ENCODE data around the gene C9orf78. TPM values are rescaled to one million over a fixed set of nuclear protein-coding genes. Genes with fewer than 3 reads are reported as not detected.

The C9orf78 gene
- total and polyA plus RNA-seq, 9 of the 15 experiments (the other 6 are each of a cell fraction or from before 2014, with no cell fraction given) = 94.6 to 266 (median 202) TPM

DNA sequence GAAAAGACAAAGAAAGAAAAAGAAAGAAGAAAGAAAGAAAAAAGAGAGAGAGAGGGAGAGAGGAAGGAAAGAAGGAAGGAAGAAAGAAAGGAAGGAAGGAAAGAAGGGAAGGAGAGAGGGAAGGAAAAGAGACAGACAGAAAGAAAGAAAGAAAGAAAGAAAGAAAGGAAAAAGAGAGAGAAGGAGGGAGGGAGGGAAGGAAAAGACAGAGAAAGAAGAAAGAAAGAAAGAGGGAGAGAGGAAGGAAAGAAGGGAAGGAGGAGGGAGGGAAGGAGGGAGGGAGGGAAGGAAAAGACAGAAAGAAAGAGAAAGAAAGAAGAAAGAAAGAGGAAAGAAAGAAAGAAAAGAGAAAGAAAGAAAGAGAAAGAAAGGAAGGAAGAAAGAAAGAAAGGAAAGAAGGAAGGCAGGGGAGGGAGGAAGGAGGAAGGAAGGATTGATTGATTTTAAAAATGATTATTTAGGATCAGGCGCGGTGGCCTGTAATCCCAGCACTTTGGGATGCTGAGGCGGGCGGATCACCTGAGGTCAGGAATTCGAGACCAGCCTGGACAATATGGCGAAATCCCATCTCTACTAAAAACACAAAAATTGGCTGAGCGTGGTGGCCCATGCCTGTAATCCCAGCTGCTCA, 55.4 kb downstream of the C9orf78 start:
- Histone ChIP-seq H2AFZ (ENCODE audit: low read depth, low read length) (no peak overlapping the region), H3K4me3 (no peak overlapping the region), H3K9ac (ENCODE audit: insufficient read depth in 1 of 2, low read depth in 2 of 2, low read length in 2 of 2) (no peak overlapping the region), H3K79me2 (ENCODE audit: control insufficient read depth, insufficient read depth, low read length) (no peaks in the 10 kb centered on the region), H4K20me1 (replicated peaks; ENCODE audit: control insufficient read depth, insufficient read depth, low read length) (no peaks in the 10 kb centered on the region), H3K9me3 (replicated peaks; ENCODE audit: control insufficient read depth, insufficient read depth, low read depth, low read length) (no peaks in the 10 kb centered on the region), H3K36me3 (ENCODE audit: control insufficient read depth, insufficient read depth, low read length) (no peaks in the 10 kb centered on the region), H3K4me2 (ENCODE audit: insufficient read depth, low read length) (no peak overlapping the region), H3K27ac (ENCODE audit: extremely low read depth, low read depth, low read length) (no peak overlapping the region), H3K4me1 (replicated peaks in 1 of 2; ENCODE audit: control insufficient read depth in 2 of 2, insufficient read depth in 2 of 2, low read length in 2 of 2) (peaks cover 14 to 27% of the 10 kb centered on the region in 2 experiments), H3K9me1 (ENCODE audit: control insufficient read depth, insufficient read depth, low read length) (no peaks in the 10 kb centered on the region), H3K27me3 (ENCODE audit: control insufficient read depth in 2 of 2, insufficient read depth in 2 of 2, low read length in 2 of 2) (no peaks in the 10 kb centered on the region; a peak in 1 of 5 replicates)
- ChIA-PET POLR2A (interaction anchor here (0.7 to 1.2 kb wide), 2 partner anchors 17 to 27 kb away, joined by 3 to 4 read pairs; partner anchors contain the start of gene PTGES), CTCF (ENCODE audit: low intra/inter-chr PET ratio) (interaction anchor here (0.7 kb wide), 1 partner anchor 53 kb away, joined by 3 read pairs; no protein-coding TSS in a partner anchor)
- ATAC-seq (no peak), FAIRE-seq (no peak), DNase-seq (ENCODE audit: extremely low read depth in 1 of 4, low spot score in 3 of 4) (no peak)
- no TSS peak for BruUV-seq (replicated peaks)
- 32% methylated on average over 7 of the region's 7 CpGs for WGBS (ENCODE audit: insufficient coverage, low coverage, missing lambda C conversion rate)
- intact Hi-C loops (cut with micrococcal nuclease) = loop anchor here (10.0 kb wide), 1 partner anchor 645 kb away; no protein-coding TSS in a partner anchor
- in situ Hi-C loops (cut with MboI) = loop anchor here (5.0 to 25.0 kb wide), 4 partner anchors 42 to 1492 kb away; partner anchors contain the start of genes ASB6, GOLGA2 and SWI5
- TF ChIP-seq, protein P1, sequence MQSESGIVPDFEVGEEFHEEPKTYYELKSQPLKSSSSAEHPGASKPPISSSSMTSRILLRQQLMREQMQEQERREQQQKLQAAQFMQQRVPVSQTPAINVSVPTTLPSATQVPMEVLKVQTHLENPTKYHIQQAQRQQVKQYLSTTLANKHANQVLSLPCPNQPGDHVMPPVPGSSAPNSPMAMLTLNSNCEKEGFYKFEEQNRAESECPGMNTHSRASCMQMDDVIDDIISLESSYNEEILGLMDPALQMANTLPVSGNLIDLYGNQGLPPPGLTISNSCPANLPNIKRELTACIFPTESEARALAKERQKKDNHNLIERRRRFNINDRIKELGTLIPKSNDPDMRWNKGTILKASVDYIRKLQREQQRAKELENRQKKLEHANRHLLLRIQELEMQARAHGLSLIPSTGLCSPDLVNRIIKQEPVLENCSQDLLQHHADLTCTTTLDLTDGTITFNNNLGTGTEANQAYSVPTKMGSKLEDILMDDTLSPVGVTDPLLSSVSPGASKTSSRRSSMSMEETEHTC (IDR thresholded peaks at IDR 0.05) = no peak
- 0 out of 2 replicates have a peak, but pooled peaks have one; percentile 16 for TF ChIP-seq ESRRB (CRISPR knock-in tag; IDR thresholded peaks at IDR 0.05; ENCODE audit: borderline replicate concordance)
- TF ChIP-seq NCOA4 (IDR thresholded peaks at IDR 0.05; ENCODE audit: partially characterized antibody) = no peak
- TF ChIP-seq, protein P2, sequence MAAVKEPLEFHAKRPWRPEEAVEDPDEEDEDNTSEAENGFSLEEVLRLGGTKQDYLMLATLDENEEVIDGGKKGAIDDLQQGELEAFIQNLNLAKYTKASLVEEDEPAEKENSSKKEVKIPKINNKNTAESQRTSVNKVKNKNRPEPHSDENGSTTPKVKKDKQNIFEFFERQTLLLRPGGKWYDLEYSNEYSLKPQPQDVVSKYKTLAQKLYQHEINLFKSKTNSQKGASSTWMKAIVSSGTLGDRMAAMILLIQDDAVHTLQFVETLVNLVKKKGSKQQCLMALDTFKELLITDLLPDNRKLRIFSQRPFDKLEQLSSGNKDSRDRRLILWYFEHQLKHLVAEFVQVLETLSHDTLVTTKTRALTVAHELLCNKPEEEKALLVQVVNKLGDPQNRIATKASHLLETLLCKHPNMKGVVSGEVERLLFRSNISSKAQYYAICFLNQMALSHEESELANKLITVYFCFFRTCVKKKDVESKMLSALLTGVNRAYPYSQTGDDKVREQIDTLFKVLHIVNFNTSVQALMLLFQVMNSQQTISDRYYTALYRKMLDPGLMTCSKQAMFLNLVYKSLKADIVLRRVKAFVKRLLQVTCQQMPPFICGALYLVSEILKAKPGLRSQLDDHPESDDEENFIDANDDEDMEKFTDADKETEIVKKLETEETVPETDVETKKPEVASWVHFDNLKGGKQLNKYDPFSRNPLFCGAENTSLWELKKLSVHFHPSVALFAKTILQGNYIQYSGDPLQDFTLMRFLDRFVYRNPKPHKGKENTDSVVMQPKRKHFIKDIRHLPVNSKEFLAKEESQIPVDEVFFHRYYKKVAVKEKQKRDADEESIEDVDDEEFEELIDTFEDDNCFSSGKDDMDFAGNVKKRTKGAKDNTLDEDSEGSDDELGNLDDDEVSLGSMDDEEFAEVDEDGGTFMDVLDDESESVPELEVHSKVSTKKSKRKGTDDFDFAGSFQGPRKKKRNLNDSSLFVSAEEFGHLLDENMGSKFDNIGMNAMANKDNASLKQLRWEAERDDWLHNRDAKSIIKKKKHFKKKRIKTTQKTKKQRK (IDR thresholded peaks at IDR 0.05; ENCODE audit: borderline replicate concordance, low read depth, low read length) = no peak
- no peak for TF ChIP-seq RNF2 (IDR thresholded peaks at IDR 0.05)
- TF ChIP-seq, protein P3, sequence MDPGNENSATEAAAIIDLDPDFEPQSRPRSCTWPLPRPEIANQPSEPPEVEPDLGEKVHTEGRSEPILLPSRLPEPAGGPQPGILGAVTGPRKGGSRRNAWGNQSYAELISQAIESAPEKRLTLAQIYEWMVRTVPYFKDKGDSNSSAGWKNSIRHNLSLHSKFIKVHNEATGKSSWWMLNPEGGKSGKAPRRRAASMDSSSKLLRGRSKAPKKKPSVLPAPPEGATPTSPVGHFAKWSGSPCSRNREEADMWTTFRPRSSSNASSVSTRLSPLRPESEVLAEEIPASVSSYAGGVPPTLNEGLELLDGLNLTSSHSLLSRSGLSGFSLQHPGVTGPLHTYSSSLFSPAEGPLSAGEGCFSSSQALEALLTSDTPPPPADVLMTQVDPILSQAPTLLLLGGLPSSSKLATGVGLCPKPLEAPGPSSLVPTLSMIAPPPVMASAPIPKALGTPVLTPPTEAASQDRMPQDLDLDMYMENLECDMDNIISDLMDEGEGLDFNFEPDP (CRISPR knock-in tag; IDR thresholded peaks at IDR 0.05) = no peak
- TF ChIP-seq, protein P4, sequence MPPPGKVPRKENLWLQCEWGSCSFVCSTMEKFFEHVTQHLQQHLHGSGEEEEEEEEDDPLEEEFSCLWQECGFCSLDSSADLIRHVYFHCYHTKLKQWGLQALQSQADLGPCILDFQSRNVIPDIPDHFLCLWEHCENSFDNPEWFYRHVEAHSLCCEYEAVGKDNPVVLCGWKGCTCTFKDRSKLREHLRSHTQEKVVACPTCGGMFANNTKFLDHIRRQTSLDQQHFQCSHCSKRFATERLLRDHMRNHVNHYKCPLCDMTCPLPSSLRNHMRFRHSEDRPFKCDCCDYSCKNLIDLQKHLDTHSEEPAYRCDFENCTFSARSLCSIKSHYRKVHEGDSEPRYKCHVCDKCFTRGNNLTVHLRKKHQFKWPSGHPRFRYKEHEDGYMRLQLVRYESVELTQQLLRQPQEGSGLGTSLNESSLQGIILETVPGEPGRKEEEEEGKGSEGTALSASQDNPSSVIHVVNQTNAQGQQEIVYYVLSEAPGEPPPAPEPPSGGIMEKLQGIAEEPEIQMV (tag; conservative IDR thresholded peaks at IDR 0.05; ENCODE audit: low read depth) = peak; percentile 72; the same call in 1 of the 2 replicates
- TF ChIP-seq MIER1 (IDR thresholded peaks at IDR 0.05; ENCODE audit: low read depth) = 0 out of 2 replicates have a peak, but pooled peaks have one; percentile 26
- TF ChIP-seq, protein P5, sequence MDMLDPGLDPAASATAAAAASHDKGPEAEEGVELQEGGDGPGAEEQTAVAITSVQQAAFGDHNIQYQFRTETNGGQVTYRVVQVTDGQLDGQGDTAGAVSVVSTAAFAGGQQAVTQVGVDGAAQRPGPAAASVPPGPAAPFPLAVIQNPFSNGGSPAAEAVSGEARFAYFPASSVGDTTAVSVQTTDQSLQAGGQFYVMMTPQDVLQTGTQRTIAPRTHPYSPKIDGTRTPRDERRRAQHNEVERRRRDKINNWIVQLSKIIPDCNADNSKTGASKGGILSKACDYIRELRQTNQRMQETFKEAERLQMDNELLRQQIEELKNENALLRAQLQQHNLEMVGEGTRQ (CRISPR knock-in tag; IDR thresholded peaks at IDR 0.05) = no peak
- no peak for TF ChIP-seq NFXL1 (CRISPR knock-in tag; IDR thresholded peaks at IDR 0.05)
- TF ChIP-seq NR4A1 (CRISPR knock-in tag; IDR thresholded peaks at IDR 0.05) = no peak
- TF ChIP-seq NR4A1 (tag; IDR thresholded peaks at IDR 0.05) = no peak
